Loucy (cell line): ENCODE data around the gene USP47.

Experiments used
- H2AFZ ChIP-seq: fragments of 200-600 bp; sonication (generic); 2 replicates; pipeline ENCODE4 v1.6.0; 2016; ENCODE audit warnings: antibody characterized with exemption, mild to moderate bottlenecking, low read length, moderate library complexity
- H3F3A ChIP-seq: fragments of 200-600 bp; 2 replicates; pipeline ENCODE4 v1.6.0; 2016; ENCODE audit warnings: antibody characterized with exemption, low read depth, mild to moderate bottlenecking
- H3K27me3 ChIP-seq: fragments of 200-600 bp; sonication (generic); 2 replicates; pipeline ENCODE4 v1.6.1; 2014; ENCODE audit warnings: low read length, mild to moderate bottlenecking; ENCODE audit not compliant: insufficient read depth, poor library complexity, severe bottlenecking
- H3K36me3 ChIP-seq: fragments of 200-600 bp; sonication (generic); 2 replicates; pipeline ENCODE4 v1.6.1; 2016; ENCODE audit warnings: low read length; ENCODE audit not compliant: insufficient read depth
- H3K4me1 ChIP-seq: fragments of 200-600 bp; sonication (generic); 2 replicates; pipeline ENCODE4 v1.5.1; 2014; ENCODE audit warnings: low read length, mild to moderate bottlenecking; ENCODE audit not compliant: insufficient read depth, poor library complexity, severe bottlenecking
- H3K4me2 ChIP-seq: fragments of 200-600 bp; sonication (generic); 2 replicates; pipeline ENCODE4 v1.6.0; 2014; ENCODE audit warnings: antibody characterized with exemption, low read length, low read depth, mild to moderate bottlenecking; ENCODE audit not compliant: poor library complexity, severe bottlenecking
- H3K4me3 ChIP-seq: fragments of 200-600 bp; sonication (generic); 2 replicates; pipeline ENCODE4 v1.5.1; 2014; ENCODE audit warnings: low read length, mild to moderate bottlenecking, mixed read lengths; ENCODE audit not compliant: poor library complexity, severe bottlenecking
- H3K79me2 ChIP-seq: fragments of 200-600 bp; sonication (generic); 2 replicates; pipeline ENCODE4 v1.6.1; 2014; ENCODE audit warnings: low read length; ENCODE audit not compliant: insufficient read depth
- H3K9ac ChIP-seq: fragments of 200-600 bp; sonication (generic); 2 replicates; pipeline ENCODE4 v1.6.0; 2014; ENCODE audit warnings: mild to moderate bottlenecking, low read depth, low read length, moderate library complexity; ENCODE audit not compliant: poor library complexity, severe bottlenecking
- H3K9me2 ChIP-seq: fragments of 200-600 bp; sonication (generic); replicated peaks from 2 replicates; pipeline ENCODE4 v1.6.1; 2016; ENCODE audit warnings: low read depth, low read length, mixed read lengths
- H3K9me3 ChIP-seq: fragments of 200-600 bp; sonication (generic); 2 replicates; pipeline ENCODE4 v1.6.1; 2014; ENCODE audit warnings: mild to moderate bottlenecking, antibody characterized with exemption, low read length, low read depth; ENCODE audit not compliant: insufficient read depth
- H4K20me1 ChIP-seq: fragments of 200-600 bp; sonication (generic); 2 replicates; pipeline ENCODE4 v1.6.0; 2014; ENCODE audit warnings: antibody characterized with exemption, low read length, mild to moderate bottlenecking; ENCODE audit not compliant: insufficient read depth, poor library complexity, severe bottlenecking
- EZH2phosphoT487 ChIP-seq: fragments of 200-600 bp; IDR thresholded peaks from 2 replicates; pipeline ENCODE4 v1.6.1; 2018; ENCODE audit warnings: antibody characterized with exemption, mild to moderate bottlenecking, moderate library complexity, borderline replicate concordance
- TF ChIP-seq, protein P1 (sequence below): fragments of 200-600 bp; sonication (generic); conservative IDR thresholded peaks from 2 replicates; pipeline ENCODE4 v1.5.1; 2014; ENCODE audit warnings: mild to moderate bottlenecking, antibody characterized with exemption, low read length

The USP47 gene

DNA sequence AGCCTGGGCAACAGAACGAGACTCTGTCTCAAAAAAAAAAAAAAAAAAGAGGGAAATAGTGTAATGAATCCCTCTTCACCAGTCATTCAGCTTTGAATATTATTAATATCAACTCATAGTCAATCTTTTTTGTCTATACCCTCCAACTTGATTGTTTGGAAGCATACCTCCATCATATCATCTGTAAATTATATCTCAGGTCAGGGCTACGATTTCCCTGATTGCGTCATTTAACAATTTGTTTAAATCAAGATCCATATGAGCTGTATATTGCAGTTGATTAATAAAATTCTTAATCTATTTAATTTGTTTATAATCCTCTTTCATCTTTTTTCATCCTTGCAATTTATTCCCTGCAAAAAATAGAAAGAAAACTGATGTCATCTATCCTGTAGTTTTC lies 60.2 kb downstream of the USP47 start:
- no peaks in the 10 kb centered on the region for H4K20me1 ChIP-seq
- H2AFZ ChIP-seq, result no peak overlapping the region
- no peak overlapping the region for H3K9ac ChIP-seq
- no peaks in the 10 kb centered on the region for H3K4me1 ChIP-seq
- H3K4me3 ChIP-seq, result no peak overlapping the region
- no peak overlapping the region for H3K4me2 ChIP-seq
- H3K27me3 ChIP-seq, result no peaks in the 10 kb centered on the region
- TF ChIP-seq, protein P1, sequence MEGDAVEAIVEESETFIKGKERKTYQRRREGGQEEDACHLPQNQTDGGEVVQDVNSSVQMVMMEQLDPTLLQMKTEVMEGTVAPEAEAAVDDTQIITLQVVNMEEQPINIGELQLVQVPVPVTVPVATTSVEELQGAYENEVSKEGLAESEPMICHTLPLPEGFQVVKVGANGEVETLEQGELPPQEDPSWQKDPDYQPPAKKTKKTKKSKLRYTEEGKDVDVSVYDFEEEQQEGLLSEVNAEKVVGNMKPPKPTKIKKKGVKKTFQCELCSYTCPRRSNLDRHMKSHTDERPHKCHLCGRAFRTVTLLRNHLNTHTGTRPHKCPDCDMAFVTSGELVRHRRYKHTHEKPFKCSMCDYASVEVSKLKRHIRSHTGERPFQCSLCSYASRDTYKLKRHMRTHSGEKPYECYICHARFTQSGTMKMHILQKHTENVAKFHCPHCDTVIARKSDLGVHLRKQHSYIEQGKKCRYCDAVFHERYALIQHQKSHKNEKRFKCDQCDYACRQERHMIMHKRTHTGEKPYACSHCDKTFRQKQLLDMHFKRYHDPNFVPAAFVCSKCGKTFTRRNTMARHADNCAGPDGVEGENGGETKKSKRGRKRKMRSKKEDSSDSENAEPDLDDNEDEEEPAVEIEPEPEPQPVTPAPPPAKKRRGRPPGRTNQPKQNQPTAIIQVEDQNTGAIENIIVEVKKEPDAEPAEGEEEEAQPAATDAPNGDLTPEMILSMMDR, result no peak
- TF ChIP-seq EZH2phosphoT487, result no peak
- no peaks in the 10 kb centered on the region for H3K9me2 ChIP-seq
- peaks cover 48% of the 10 kb centered on the region for H3K36me3 ChIP-seq
- no peaks in the 10 kb centered on the region for H3K79me2 ChIP-seq
- H3F3A ChIP-seq, result no peaks in the 10 kb centered on the region
- no peaks in the 10 kb centered on the region for H3K9me3 ChIP-seq

DNA sequence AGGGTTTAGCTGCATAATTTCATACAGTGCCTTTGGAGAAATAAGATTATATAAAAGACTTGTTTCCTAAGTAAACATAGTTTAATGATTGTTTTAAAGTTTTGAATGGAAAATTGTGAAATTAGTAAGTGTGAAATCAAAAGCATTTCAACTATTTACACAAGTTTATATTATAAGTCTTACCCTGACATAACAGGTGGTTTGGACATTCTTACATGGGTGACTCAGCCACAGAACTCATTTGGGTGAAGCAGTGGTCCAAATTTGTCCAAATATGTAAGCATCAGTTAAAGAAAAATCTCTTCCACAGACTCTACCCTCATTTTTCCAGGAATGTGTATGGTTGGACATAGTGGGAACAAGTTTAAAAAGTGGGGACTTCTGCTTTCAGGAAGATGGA lies 68.0 kb downstream of the USP47 start:
- Histone ChIP-seq H3K4me2 (no peak overlapping the region), H3K9me2 (no peaks in the 10 kb centered on the region), H3K9ac (no peak overlapping the region), H3K4me1 (no peaks in the 10 kb centered on the region), H4K20me1 (no peaks in the 10 kb centered on the region), H3K27me3 (no peaks in the 10 kb centered on the region), H3K9me3 (no peaks in the 10 kb centered on the region), H3F3A (no peaks in the 10 kb centered on the region), H3K4me3 (no peak overlapping the region), H3K36me3 (peaks cover 30% of the 10 kb centered on the region; the same call in 1 of the 2 replicates), H3K79me2 (no peaks in the 10 kb centered on the region), H2AFZ (no peak overlapping the region)
- TF ChIP-seq EZH2phosphoT487, result no peak
- TF ChIP-seq, protein P1, result no peak

DNA sequence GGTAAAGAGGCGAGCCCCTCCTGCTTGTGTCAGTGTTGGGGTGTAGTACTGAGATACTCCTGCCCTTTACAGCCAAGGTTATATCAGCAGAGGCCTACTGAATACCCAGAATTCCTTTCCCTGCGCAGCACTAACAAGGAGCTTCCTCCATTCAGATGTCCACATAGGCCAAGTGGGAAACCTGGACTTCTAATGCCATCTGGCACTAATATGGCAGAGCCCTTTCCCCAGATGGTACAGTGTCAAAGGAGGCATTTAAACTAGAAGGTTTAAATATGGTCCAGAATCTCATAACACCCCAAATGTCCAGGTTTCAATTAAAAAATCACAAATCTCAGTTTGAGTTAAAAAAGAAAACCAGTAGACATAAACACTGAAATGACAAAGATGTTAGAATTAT lies 68.8 kb downstream of the USP47 start:
- no peaks in the 10 kb centered on the region for H3K9me3 ChIP-seq
- H3K4me2 ChIP-seq, result no peak overlapping the region
- TF ChIP-seq, protein P1, result no peak
- TF ChIP-seq EZH2phosphoT487, result no peak
- H3K4me3 ChIP-seq, result no peak overlapping the region
- no peaks in the 10 kb centered on the region for H4K20me1 ChIP-seq
- no peaks in the 10 kb centered on the region for H3K79me2 ChIP-seq
- no peaks in the 10 kb centered on the region for H3K27me3 ChIP-seq
- no peaks in the 10 kb centered on the region for H3K4me1 ChIP-seq
- peaks cover 26% of the 10 kb centered on the region; the same call in 1 of the 2 replicates for H3K36me3 ChIP-seq
- H2AFZ ChIP-seq, result no peak overlapping the region
- H3F3A ChIP-seq, result no peaks in the 10 kb centered on the region
- no peaks in the 10 kb centered on the region for H3K9me2 ChIP-seq
- H3K9ac ChIP-seq, result no peak overlapping the region
